Astrocyte of the cerebellum (primary cell): ENCODE measurements around the gene VWA2.
A peak's percentile ranks its signal among the peaks of the same experiment; 100 is the strongest.

Experiments
- DNase-seq: peaks from one replicate; pipeline ENCODE4 v3.0.0-alpha.2; 2011; ENCODE audit warnings: low read depth
- H3K4me3 ChIP-seq: 2 replicates; pipeline ENCODE4 v1.5.1; 2011; ENCODE audit warnings: mild to moderate bottlenecking, low read depth, low read length, moderate library complexity
- in situ Hi-C: cut with HindIII; loops from 2 replicates; pipeline ENCODE4 v1.10.0; 2017; ENCODE audit warnings: low sequenced_read_pairs
- TF ChIP-seq, protein P1 (sequence below): IDR thresholded peaks from 2 replicates; pipeline ENCODE4 v1.5.1; 2012; ENCODE audit warnings: low read length, low read depth, moderate library complexity, mild to moderate bottlenecking; ENCODE audit errors: missing control alignments

VWA2 gene

DNA sequence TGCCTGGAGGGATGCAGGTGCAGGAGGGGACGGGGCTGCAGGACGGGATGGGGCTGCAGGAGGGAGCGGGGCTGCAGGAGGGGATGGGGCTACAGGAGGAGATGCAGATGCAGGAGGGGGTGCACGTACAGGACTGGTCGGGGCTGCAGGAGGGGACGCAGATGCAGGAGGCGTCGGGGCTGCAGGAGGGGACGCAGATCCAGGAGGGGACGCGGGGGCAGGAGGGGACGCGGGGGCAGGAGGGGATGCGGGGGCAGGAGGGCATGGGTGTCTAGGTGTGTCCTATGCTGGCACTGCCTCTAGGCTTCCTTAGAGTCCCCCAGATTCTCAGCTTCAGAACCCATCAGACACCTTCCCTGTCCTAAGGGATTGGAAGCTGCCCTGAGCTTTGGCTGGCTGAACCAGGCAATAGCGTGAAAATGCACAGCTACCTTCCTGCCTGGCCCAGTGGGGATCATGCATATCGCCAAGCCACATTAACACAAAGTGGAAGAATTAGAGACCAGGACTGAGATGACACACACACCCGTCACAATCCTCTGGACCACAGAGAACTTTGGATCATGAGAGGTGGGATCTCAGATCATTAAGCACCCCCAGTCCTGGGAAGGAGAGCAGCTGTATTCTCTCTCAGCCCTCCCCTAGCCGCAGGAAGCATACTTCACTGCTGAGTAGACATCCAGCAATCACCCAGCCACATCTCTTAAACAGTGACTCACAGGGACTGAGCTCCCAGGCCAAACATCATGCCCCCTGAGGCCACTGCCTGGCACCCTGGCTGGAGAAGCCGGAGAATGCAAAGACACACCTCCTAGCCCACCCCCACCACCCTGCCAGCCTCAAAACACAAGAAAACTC lies 67.3 kb downstream of the VWA2 start:
- in situ Hi-C loops = no loop called here
- peak; percentile 98 for DNase-seq
- no peak overlapping the region for H3K4me3 ChIP-seq
- TF ChIP-seq, protein P1, sequence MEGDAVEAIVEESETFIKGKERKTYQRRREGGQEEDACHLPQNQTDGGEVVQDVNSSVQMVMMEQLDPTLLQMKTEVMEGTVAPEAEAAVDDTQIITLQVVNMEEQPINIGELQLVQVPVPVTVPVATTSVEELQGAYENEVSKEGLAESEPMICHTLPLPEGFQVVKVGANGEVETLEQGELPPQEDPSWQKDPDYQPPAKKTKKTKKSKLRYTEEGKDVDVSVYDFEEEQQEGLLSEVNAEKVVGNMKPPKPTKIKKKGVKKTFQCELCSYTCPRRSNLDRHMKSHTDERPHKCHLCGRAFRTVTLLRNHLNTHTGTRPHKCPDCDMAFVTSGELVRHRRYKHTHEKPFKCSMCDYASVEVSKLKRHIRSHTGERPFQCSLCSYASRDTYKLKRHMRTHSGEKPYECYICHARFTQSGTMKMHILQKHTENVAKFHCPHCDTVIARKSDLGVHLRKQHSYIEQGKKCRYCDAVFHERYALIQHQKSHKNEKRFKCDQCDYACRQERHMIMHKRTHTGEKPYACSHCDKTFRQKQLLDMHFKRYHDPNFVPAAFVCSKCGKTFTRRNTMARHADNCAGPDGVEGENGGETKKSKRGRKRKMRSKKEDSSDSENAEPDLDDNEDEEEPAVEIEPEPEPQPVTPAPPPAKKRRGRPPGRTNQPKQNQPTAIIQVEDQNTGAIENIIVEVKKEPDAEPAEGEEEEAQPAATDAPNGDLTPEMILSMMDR = no peak

DNA sequence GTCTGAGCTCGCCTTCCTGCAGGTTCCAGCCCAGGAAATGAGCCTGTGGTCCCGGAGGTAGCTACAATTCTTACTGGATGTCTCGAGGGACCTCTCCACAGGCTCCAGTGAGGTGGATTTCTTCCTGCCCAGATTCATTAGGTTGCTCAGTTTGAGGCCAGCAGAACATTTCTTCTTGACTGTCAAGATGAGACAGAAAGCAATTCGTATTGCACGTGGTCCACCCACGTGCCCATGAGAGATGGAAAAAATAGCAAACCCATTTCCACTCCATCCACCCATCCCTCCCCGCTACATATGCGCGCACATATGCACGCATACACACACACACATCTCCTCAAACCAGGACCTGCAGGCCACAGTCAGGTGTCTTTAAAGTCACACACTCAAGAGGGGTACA lies 68.7 kb downstream of the VWA2 start:
- TF ChIP-seq, protein P1 = no peak
- no peak for DNase-seq
- in situ Hi-C loops = no loop called here
- no peak overlapping the region for H3K4me3 ChIP-seq

- peak; percentile 55 for DNase-seq
- H3K4me3 ChIP-seq = no peak overlapping the region
- TF ChIP-seq, protein P1 = no peak
- in situ Hi-C loops = no loop called here
These were observed 69.7 kb downstream of the VWA2 start for GRCh38 chr10:114308531-114309363.

DNA sequence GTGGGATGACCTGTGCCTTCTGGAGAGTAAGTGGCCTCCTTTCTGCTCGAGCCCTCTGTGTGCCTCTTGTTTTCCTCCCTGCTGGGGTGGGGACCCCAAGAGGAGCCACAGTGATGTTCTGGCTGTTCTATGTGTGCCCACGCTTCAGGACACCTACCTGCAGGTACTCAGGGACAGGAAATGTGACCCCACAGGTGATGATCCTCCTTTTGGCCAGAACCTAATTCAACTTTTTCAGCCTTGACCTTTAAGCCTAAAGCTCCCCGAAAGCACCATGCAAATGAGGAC lies 70.3 kb downstream of the VWA2 start:
- TF ChIP-seq, protein P1 = no peak
- DNase-seq = no peak
- no peak overlapping the region for H3K4me3 ChIP-seq
- in situ Hi-C loops = no loop called here

DNA sequence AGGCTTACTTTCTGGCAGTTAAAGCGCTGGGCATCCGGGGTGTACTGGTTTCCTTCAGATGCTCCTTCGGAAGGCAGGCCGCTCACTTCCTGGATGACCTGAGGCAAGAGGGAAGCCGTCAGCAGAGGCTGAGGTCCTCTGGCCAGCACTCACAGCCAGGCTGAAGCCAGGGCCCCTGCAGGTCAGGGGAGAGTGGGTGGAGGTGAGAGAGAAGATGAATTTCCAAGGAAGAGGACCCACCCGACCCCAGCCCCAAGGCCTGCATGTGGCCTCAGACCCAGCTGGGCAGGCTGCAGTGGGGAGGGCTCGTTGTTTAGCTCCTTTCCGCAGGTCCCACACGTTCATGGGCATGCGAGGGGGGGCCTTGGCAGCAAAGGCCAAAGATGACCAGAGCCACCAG lies 71.3 kb downstream of the VWA2 start:
- TF ChIP-seq, protein P1 = no peak
- DNase-seq = no peak
- H3K4me3 ChIP-seq = no peak overlapping the region
- in situ Hi-C loops = loop anchor here (5.0 kb wide), 1 partner anchor 77 kb away; no protein-coding TSS in a partner anchor

GRCh38 chr10:114311023-114311422 lies 72.0 kb downstream of the VWA2 start:
- TF ChIP-seq, protein P1 = no peak
- no peak for DNase-seq
- H3K4me3 ChIP-seq = no peak overlapping the region
- in situ Hi-C loops = loop anchor here (5.0 kb wide), 1 partner anchor 76 kb away; no protein-coding TSS in a partner anchor
